IMR-90 (cell line): Measurements from ENCODE around the gene KRTAP4-12. TPM values are rescaled to one million over a fixed set of nuclear protein-coding genes. Genes with fewer than 3 reads are reported as not detected.
"Not testable (repeated sequence)": the region's sequence is repeated elsewhere in the genome, so short reads cannot be mapped to it uniquely, and the experiment has no call there.

Experiments used
- ATAC-seq: fragments of 200-7000 bp; cut with Tn5 transposase; 2 replicates; pipeline ENCODE4 v1.9.1; 2020; ENCODE audit warnings: low read depth, mild to moderate bottlenecking, moderate library complexity
- BruUV-seq: library from RNA; stranded (reverse); fragments of 400-500 nt; replicated peaks from 2 replicates; lab custom pipeline; 2021; lab: Mats Ljungman, UMichigan
- CTCF ChIA-PET: fragments of 300-600 bp; formaldehyde crosslinking; extraction: SDS; loops from one replicate; lab custom pipeline; 2021; ENCODE audit warnings: antibody characterized with exemption; lab: Yijun Ruan, JAX
- POLR2A ChIA-PET: fragments of 300-600 bp; sonication (Branson Sonifier 250); formaldehyde crosslinking; loops from one replicate; lab custom pipeline; 2022; ENCODE audit warnings: antibody characterized with exemption; ENCODE audit not compliant: unreplicated experiment; lab: Charles Lee
- DNase-seq: peaks from one replicate; pipeline ENCODE4 v3.0.0; 2013
- H2AFZ ChIP-seq: replicated peaks from 2 replicates; pipeline ENCODE3; 2013; ENCODE audit warnings: low read length, mild to moderate bottlenecking; ENCODE audit not compliant: poor library complexity
- H2AK5ac ChIP-seq: 2 replicates; pipeline ENCODE4 v1.6.1; 2013; ENCODE audit warnings: low read depth, low read length, inconsistent platforms
- H2AK9ac ChIP-seq: replicated peaks from 2 replicates; pipeline ENCODE3; 2013; ENCODE audit warnings: mild to moderate bottlenecking, low read depth, low read length, moderate library complexity; ENCODE audit not compliant: poor library complexity
- H2BK120ac ChIP-seq: 2 replicates; pipeline ENCODE4 v1.6.1; 2013; ENCODE audit warnings: low read depth, low read length, inconsistent platforms
- H2BK15ac ChIP-seq: 3 replicates; pipeline ENCODE4 v1.6.1; 2013; ENCODE audit warnings: low read depth, low read length, inconsistent platforms
- H2BK20ac ChIP-seq: 2 replicates; pipeline ENCODE4 v1.6.1; 2013; ENCODE audit warnings: low read depth, mild to moderate bottlenecking, inconsistent platforms, low read length, moderate library complexity
- H2BK5ac ChIP-seq: 2 replicates; pipeline ENCODE4 v1.6.1; 2013; ENCODE audit warnings: mild to moderate bottlenecking, low read depth, low read length, inconsistent platforms; ENCODE audit not compliant: poor library complexity, severe bottlenecking
- H3K14ac ChIP-seq: replicated peaks from 2 replicates; pipeline ENCODE4 v1.6.1; 2013; ENCODE audit warnings: low read depth, low read length, inconsistent platforms
- H3K18ac ChIP-seq: 2 replicates; pipeline ENCODE4 v1.6.1; 2013; ENCODE audit warnings: low read depth, low read length, control low read depth
- H3K23ac ChIP-seq: 2 replicates; pipeline ENCODE4 v1.6.1; 2013; ENCODE audit warnings: low read depth, low read length, inconsistent platforms
- H3K27ac ChIP-seq: 2 replicates; pipeline ENCODE4 v1.5.1; 2013; ENCODE audit warnings: mild to moderate bottlenecking, control low read depth, low read length; ENCODE audit not compliant: insufficient read depth
- H3K27me3 ChIP-seq: 2 replicates; pipeline ENCODE4 v1.6.1; 2013; ENCODE audit warnings: low read length; ENCODE audit not compliant: control insufficient read depth, insufficient read depth
- H3K36me3 ChIP-seq: 2 replicates; pipeline ENCODE4 v1.6.1; 2013; ENCODE audit warnings: low read length, mixed read lengths; ENCODE audit not compliant: control insufficient read depth, insufficient read depth
- H3K4ac ChIP-seq: 2 replicates; pipeline ENCODE4 v1.6.1; 2013; ENCODE audit warnings: low read depth, low read length, inconsistent platforms
- H3K4me1 ChIP-seq: 2 replicates; pipeline ENCODE4 v1.6.1; 2013; ENCODE audit warnings: low read length, mixed read lengths; ENCODE audit not compliant: control insufficient read depth, insufficient read depth
- H3K4me2 ChIP-seq: 2 replicates; pipeline ENCODE4 v1.6.1; 2013; ENCODE audit warnings: low read depth, mild to moderate bottlenecking, control low read depth, low read length, moderate library complexity
- H3K4me3 ChIP-seq: 2 replicates; pipeline ENCODE4 v1.5.1; 2013; ENCODE audit warnings: low read depth, mild to moderate bottlenecking, control low read depth, low read length, moderate library complexity; ENCODE audit not compliant: insufficient read depth
- H3K56ac ChIP-seq: 2 replicates; pipeline ENCODE4 v1.6.1; 2013; ENCODE audit warnings: low read length, inconsistent platforms; ENCODE audit not compliant: insufficient read depth; ENCODE audit errors: extremely low read depth
- H3K79me1 ChIP-seq, 2 experiments: 2 replicates each; pipeline ENCODE4 v1.6.1; 2013; ENCODE audit warnings: low read length in 2 of 2, inconsistent platforms in 1 of 2, low read depth in 1 of 2
- H3K9ac ChIP-seq: 2 replicates; pipeline ENCODE4 v1.6.1; 2013; ENCODE audit warnings: low read depth, low read length, control low read depth
- H3K9me1 ChIP-seq: 2 replicates; pipeline ENCODE4 v1.6.1; 2013; ENCODE audit warnings: low read length, inconsistent platforms; ENCODE audit not compliant: insufficient read depth
- H3K9me3 ChIP-seq: 2 replicates; pipeline ENCODE4 v1.6.1; 2013; ENCODE audit warnings: low read length; ENCODE audit not compliant: control insufficient read depth, insufficient read depth
- H4K20me1 ChIP-seq: 2 replicates; pipeline ENCODE4 v1.6.1; 2013; ENCODE audit warnings: low read length, inconsistent platforms; ENCODE audit not compliant: insufficient read depth
- H4K5ac ChIP-seq: 2 replicates; pipeline ENCODE4 v1.6.1; 2013; ENCODE audit warnings: mild to moderate bottlenecking, low read depth, low read length, control low read depth
- H4K8ac ChIP-seq, 2 experiments: 2 replicates each; pipeline ENCODE4 v1.6.1; 2013; ENCODE audit warnings: low read depth in 2 of 2, low read length in 2 of 2, control low read depth in 1 of 2, inconsistent platforms in 1 of 2
- H4K91ac ChIP-seq: 2 replicates; pipeline ENCODE4 v1.6.1; 2013; ENCODE audit warnings: low read depth, low read length, inconsistent platforms; ENCODE audit not compliant: insufficient read depth
- MAFK ChIP-seq: IDR thresholded peaks from 2 replicates; pipeline ENCODE4 v1.6.1; 2012; ENCODE audit warnings: low read depth, low read length, improper control_type of control experiment
- SMC3 ChIP-seq: fragments of 150-350 bp; IDR thresholded peaks from 2 replicates; pipeline ENCODE4 v1.6.1; 2016; ENCODE audit warnings: low read depth, mild to moderate bottlenecking, antibody characterized with exemption, low read length, moderate library complexity
- WGBS, 2 experiments: methylation state at CpG; one replicate each; pipeline versions ENCODE4 v1.1.5 to v1.1.7; 2013; ENCODE audit warnings: missing lambda C conversion rate in 2 of 2; ENCODE audit not compliant: insufficient read length in 1 of 2; ENCODE audit errors: extremely low coverage in 2 of 2; 5-methylcytosine and 5-hydroxymethylcytosine counted together
- dilution Hi-C: fragments of 300-500 bp; cut with HindIII; formaldehyde crosslinking; loops from one replicate; pipeline ENCODE4 v1.14.3; 2018; ENCODE audit warnings: low sequenced_read_pairs; ENCODE audit not compliant: unreplicated experiment
- in situ Hi-C: fragments of 300-500 bp; cut with MboI; formaldehyde crosslinking; loops from 3 replicates; pipeline ENCODE4 v1.14.3; 2019; ENCODE audit warnings: low sequenced_read_pairs, inconsistent platforms, mixed read lengths
- intact Hi-C: fragments of 100-400 bp; cut with micrococcal nuclease; formaldehyde crosslinking; loops from 2 replicates; pipeline ENCODE4 v1.10.0; 2022
- polyA plus RNA-seq, 3 experiments: library from polyadenylated mRNA; depleted of rRNA; stranded (reverse); fragments of >200 nt; gene quantifications; 2 replicates each; pipeline ENCODE4 v1.2.3, GENCODE V29; 2012; ENCODE audit warnings: low replicate concordance in 1 of 3
- total RNA-seq: library from RNA; depleted of rRNA; stranded (reverse); fragments of >200 nt; gene quantifications from 2 replicates; pipeline ENCODE4 v1.2.3, GENCODE V29; 2012

KRTAP4-12 gene
- total and polyA plus RNA-seq, 2 of the 4 experiments (the other 2 are of a cell fraction) = 0.18 to 1.1 TPM

DNA sequence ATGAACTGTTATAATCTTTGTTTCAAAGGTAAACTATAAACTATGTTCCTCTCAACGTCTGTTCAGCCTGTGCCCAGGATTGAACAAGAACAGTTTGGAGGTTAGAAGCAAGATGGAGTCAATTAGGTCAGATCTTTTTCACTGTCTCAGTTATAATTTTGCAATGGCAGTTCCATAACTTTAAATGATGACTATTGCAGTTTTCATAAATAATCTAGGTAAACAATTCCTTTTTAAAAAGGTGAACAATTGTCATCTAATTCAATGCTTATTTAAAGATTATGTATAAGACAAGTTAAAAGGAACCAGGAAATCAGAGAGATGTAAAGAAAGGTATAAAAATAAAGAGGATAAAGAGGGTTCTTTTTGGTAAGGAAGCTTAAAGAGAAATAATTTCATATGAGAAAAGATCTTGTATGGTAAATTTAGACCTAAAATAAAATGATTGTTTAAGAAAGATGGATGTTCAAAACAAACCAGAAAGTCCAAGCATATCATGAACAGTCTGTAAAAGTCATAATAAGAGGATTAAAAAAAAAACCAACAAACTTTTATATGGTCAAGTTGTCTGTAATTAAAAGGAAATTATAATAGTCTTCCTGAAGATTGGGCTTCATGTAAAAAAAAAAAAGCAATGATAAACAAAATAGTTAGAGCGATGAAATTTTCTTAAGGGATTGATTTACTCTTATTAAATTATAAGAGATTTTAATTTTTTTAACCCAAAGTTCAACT is 12.7 kb downstream of the KRTAP4-12 start:
- no peak overlapping the region for H2BK120ac ChIP-seq
- ATAC-seq (no peak), DNase-seq (no peak)
- H3K4me1 ChIP-seq = no peaks in the 10 kb centered on the region
- TF ChIP-seq SMC3 (no peak), MAFK (peak; percentile 67)
- no peaks in the 10 kb centered on the region for H3K79me1 ChIP-seq
- no peak overlapping the region for H2BK15ac ChIP-seq
- H2AFZ ChIP-seq = no peak overlapping the region
- H4K8ac ChIP-seq = no peak overlapping the region; a peak in 1 of 4 replicates
- H3K14ac ChIP-seq = no peak overlapping the region
- BruUV-seq = no TSS peak
- intact Hi-C loops = no loop called here
- H3K9me1 ChIP-seq = no peaks in the 10 kb centered on the region; the same call in 1 of the 2 replicates
- no peaks in the 10 kb centered on the region for H4K20me1 ChIP-seq
- no peak overlapping the region for H3K18ac ChIP-seq
- POLR2A ChIA-PET = no interaction called here
- no peak overlapping the region for H2AK5ac ChIP-seq
- dilution Hi-C loops = no loop called here
- no peak overlapping the region for H2AK9ac ChIP-seq
- no peak overlapping the region for H3K56ac ChIP-seq
- WGBS, 2 experiments = no CpG with 5 or more reads among the region's 2 CpGs
- CTCF ChIA-PET = interaction anchor here (0.6 kb wide), 1 partner anchor 263 kb away, joined by 3 read pairs; no protein-coding TSS in a partner anchor
- no peaks in the 10 kb centered on the region for H3K27me3 ChIP-seq
- no peak overlapping the region for H3K4ac ChIP-seq
- H3K27ac ChIP-seq = no peak overlapping the region
- no peak overlapping the region for H4K5ac ChIP-seq
- H4K91ac ChIP-seq = no peak overlapping the region
- no peak overlapping the region for H2BK5ac ChIP-seq
- H3K23ac ChIP-seq = no peak overlapping the region
- H3K36me3 ChIP-seq = no peaks in the 10 kb centered on the region
- H2BK20ac ChIP-seq = no peak overlapping the region
- no peak overlapping the region for H3K9ac ChIP-seq
- H3K4me3 ChIP-seq = no peak overlapping the region
- H3K9me3 ChIP-seq = no peaks in the 10 kb centered on the region
- H3K4me2 ChIP-seq = no peak overlapping the region
- in situ Hi-C loops = no loop called here

- H3K4ac ChIP-seq, H4K20me1 ChIP-seq, H3K14ac ChIP-seq, H3K9me3 ChIP-seq, H3K4me1 ChIP-seq, H2BK5ac ChIP-seq, CTCF ChIA-PET, H4K5ac ChIP-seq, H3K27me3 ChIP-seq, DNase-seq, H3K23ac ChIP-seq, H3K27ac ChIP-seq, H3K36me3 ChIP-seq, H3K56ac ChIP-seq, ATAC-seq, dilution Hi-C loops, H3K4me2 ChIP-seq, POLR2A ChIA-PET, H3K79me1 ChIP-seq, BruUV-seq, H3K18ac ChIP-seq, H3K9me1 ChIP-seq, intact Hi-C loops, H4K91ac ChIP-seq, H2AFZ ChIP-seq, H3K9ac ChIP-seq, H2AK9ac ChIP-seq, H2AK5ac ChIP-seq, in situ Hi-C loops: not testable (repeated sequence)
- Histone ChIP-seq H3K4me3 (peak overlapping the region; percentile 16; the same call in 1 of the 2 replicates), H4K8ac (peak overlapping the region in 1 of 2 experiments; percentile 4; a peak in 1 of 4 replicates), H2BK120ac (peak overlapping the region; percentile 41), H2BK20ac (peak overlapping the region; percentile 62; the same call in 1 of the 2 replicates), H2BK15ac (peak overlapping the region; percentile 71; the same call in 1 of the 3 replicates)
- no CpG with 5 or more reads among the region's 1 CpG for WGBS, 2 experiments
Observed at GRCh38 chr17:41108728-41109386, 15.1 kb downstream of the KRTAP4-12 start.
